Bronchial smooth muscle cell (primary cell): ENCODE results near the gene ZNF573. TPM values are rescaled to one million over a fixed set of nuclear protein-coding genes. Genes with fewer than 3 reads are reported as not detected.

Experiments
- total RNA-seq: library from RNA; depleted of rRNA; stranded (reverse); fragments of >200 nt; gene quantifications from 2 replicates; pipeline ENCODE4 v1.2.1, GENCODE V29; 2014

ZNF573 gene
- 4.8 and 9.9 TPM in 2 replicates for total RNA-seq

DNA sequence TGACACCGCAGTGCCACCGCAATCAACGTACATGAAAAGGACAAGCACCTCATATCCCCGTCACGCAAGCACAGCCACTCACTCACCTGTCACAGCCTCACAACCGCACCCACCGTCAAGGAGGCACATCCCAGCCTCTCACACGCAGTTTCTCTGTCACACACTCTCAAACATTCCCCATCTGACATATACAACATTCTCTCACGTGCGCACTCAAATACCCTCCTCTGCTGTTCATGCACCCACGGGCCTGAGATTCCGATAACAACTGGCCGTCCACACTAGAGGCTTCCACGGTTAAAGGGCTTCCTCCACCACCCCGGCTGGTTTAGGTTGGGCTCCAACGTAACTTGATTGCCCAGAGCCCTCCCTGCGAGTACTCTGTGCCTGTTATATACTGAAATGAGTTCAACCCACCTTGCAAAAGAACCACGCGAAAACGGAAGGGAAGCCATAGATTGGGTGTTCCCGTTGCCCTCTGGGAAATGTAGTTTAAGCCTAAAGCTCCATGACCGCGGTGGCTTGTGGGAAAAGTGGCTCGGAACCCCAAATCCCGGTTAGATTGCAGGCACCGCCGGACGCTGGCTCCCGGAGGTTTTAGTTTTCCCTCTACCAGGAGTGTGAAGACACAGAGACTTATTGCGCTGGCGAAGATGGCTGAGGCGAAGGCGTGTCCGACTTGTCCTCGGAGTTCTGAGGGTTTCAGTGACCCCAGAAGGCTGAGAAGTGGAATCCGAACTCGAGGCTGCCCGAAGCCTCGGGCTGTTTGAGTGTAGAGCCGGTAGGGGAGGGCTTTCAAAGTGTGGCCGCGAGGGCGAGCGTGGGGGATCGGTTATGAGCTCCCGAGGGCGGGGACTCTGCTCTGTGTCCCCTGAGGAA, at the start of gene ZNF573:
Gene ZNF573, minus strand, starts transcription at position 460 of the 879 bp plus-strand sequence. CDS start 5,857 bp downstream, outside the sequence.

DNA sequence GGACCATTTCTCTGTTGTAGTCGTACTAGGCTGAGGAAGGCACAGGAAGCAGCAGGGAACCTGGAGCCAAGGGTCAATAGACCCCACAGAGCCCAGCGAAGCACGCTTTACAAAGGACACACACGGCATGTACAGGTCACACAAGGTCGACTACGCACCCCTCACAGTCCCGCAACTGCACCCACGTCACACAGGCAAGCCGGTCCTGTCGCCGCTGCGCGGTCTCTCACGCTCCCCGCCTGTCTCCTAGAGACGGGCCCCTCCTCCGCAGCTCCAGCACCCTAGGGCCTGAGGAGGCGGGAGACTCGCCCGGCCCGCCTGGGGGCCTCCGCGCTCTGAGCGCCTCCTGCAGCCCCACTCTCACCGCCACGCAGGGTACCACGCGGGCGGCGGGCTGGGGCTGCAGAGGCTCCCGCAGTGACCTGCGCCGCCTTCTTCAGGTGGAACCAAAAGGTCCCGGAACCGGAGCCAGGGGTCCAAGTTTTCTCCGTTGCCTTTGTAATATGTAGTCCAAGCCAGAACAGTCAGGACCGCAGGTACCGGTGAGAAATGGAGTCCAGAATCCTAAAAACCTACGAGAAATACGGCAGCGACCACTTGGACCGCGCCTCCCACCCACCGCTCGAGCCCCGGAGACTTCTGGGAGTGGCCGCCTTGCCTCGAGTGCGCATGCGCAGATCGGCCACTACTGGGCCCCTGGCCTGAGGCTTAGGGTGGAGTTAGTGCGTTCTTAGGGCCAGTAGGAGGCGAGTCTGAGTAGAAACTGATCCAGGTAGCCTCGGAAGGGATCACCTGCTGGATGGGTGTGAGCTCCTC, 60.1 kb downstream of the ZNF573 start, which contains the start of gene ZNF607:
Gene ZNF607, minus strand, starts transcription at position 651 of the 816 bp plus-strand sequence. CDS start 8,143 bp downstream, outside the sequence.

Other genes with a start within 250 kb of the ZNF573 start
- 3.3 and 5.3 TPM in 2 replicates for gene ZNF571, start 184.8 kb downstream of the ZNF573 start, total RNA-seq
- 0.95 and 1.0 TPM in 2 replicates for gene ZNF540, start 184.7 kb downstream of the ZNF573 start, total RNA-seq
- 10.9 and 18.3 TPM in 2 replicates for gene ZFP30, start 124.1 kb downstream of the ZNF573 start, total RNA-seq
- 5.2 and 7.5 TPM in 2 replicates for gene ZNF607, start 59.8 kb downstream of the ZNF573 start, total RNA-seq
- gene WDR87, start 127.0 kb upstream of the ZNF573 start, total RNA-seq: not detected in 2 replicates
- 6.6 and 7.0 TPM in 2 replicates for gene SIPA1L3, start 127.6 kb upstream of the ZNF573 start, total RNA-seq